MCF 10A (cell line): ENCODE data around the gene COPS3. TPM values are rescaled to one million over a fixed set of nuclear protein-coding genes. Genes with fewer than 3 reads are reported as not detected.
A peak's percentile ranks its signal among the peaks of the same experiment; 100 is the strongest.
"Not testable (repeated sequence)": the region's sequence is repeated elsewhere in the genome, so short reads cannot be mapped to it uniquely, and the experiment has no call there.

Experiments used
- BruUV-seq: library from RNA; stranded (reverse); fragments of 400-500 nt; replicated peaks from 2 replicates; lab custom pipeline; 2021; lab: Mats Ljungman, UMichigan
- CTCF ChIA-PET: fragments of 300-600 bp; sonication (Branson Sonifier 250); formaldehyde crosslinking; extraction: SDS; loops from one replicate; lab custom pipeline; 2021; ENCODE audit warnings: antibody characterized with exemption, inconsistent platforms; lab: Yijun Ruan, JAX
- POLR2A ChIA-PET: fragments of 300-600, 350-650 bp; sonication (Branson Sonifier 250); formaldehyde crosslinking; extraction: SDS; loops from one replicate; lab custom pipeline; 2020; ENCODE audit warnings: antibody characterized with exemption, inconsistent platforms; lab: Yijun Ruan, JAX
- DNase-seq: peaks from one replicate; pipeline ENCODE4 v3.0.0-alpha.2; 2018; ENCODE audit not compliant: unreplicated experiment
- H3K27ac Mint-ChIP-seq: one replicate; pipeline ENCODE4 v1.8.0; 2022; ENCODE audit warnings: mild to moderate bottlenecking, low read depth, mixed read lengths; ENCODE audit not compliant: unreplicated experiment
- H3K27me3 Mint-ChIP-seq: one replicate; pipeline ENCODE4 v1.8.0; 2022; ENCODE audit warnings: mixed read lengths; ENCODE audit not compliant: insufficient read depth, unreplicated experiment
- H3K36me3 Mint-ChIP-seq: one replicate; pipeline ENCODE4 v1.8.0; 2022; ENCODE audit warnings: mild to moderate bottlenecking, moderate library complexity, mixed read lengths; ENCODE audit not compliant: insufficient read depth, unreplicated experiment
- H3K4me1 Mint-ChIP-seq: one replicate; pipeline ENCODE4 v1.8.0; 2022; ENCODE audit warnings: mixed read lengths; ENCODE audit not compliant: insufficient read depth, unreplicated experiment
- H3K4me3 Mint-ChIP-seq: one replicate; pipeline ENCODE4 v1.8.0; 2022; ENCODE audit warnings: mild to moderate bottlenecking, moderate library complexity, mixed read lengths; ENCODE audit not compliant: unreplicated experiment
- H3K9me3 Mint-ChIP-seq: one replicate; pipeline ENCODE4 v1.8.0; 2022; ENCODE audit warnings: mixed read lengths; ENCODE audit not compliant: unreplicated experiment
- CTCF ChIP-seq: fragments of 200-600 bp; IDR thresholded peaks from one replicate; pipeline ENCODE4 v1.8.0; 2022; ENCODE audit warnings: antibody characterized with exemption, mild to moderate bottlenecking; ENCODE audit not compliant: unreplicated experiment
- intact Hi-C: fragments of 100-400 bp; cut with micrococcal nuclease; formaldehyde crosslinking; loops from 2 replicates; pipeline ENCODE4 v1.14.1; 2022
- total RNA-seq: library from RNA; stranded (reverse); gene quantifications from 2 replicates; pipeline ENCODE4 v1.2.3, GENCODE V29; 2022

The COPS3 gene
- total RNA-seq, 1 experiment from 2014 or later = 91.8 TPM

- intact Hi-C loops = no loop called here
- Mint-ChIP-seq H3K4me1 (peaks cover 7% of the 10 kb centered on the region), H3K27me3 (no peaks in the 10 kb centered on the region), H3K27ac (no peak overlapping the region), H3K9me3 (no peaks in the 10 kb centered on the region), H3K36me3 (no peaks in the 10 kb centered on the region), H3K4me3 (peak overlapping the region; percentile 80)
- POLR2A ChIA-PET = interaction anchor here (0.6 to 1.5 kb wide), 5 partner anchors 8 to 286 kb away, joined by 3 to 5 read pairs (median 3); no protein-coding TSS in a partner anchor
- BruUV-seq = no TSS peak
- DNase-seq = no peak
- no peak for TF ChIP-seq CTCF
- CTCF ChIA-PET = interaction anchor here (0.5 kb wide), 1 partner anchor 13 kb away, joined by 3 read pairs; no protein-coding TSS in a partner anchor
Measured at GRCh38 chr17:17304521-17304985, 23.5 kb upstream of the COPS3 start.

- POLR2A ChIA-PET = interaction anchor here (0.6 to 1.5 kb wide), 6 partner anchors 9 to 287 kb away, joined by 3 to 5 read pairs (median 3); no protein-coding TSS in a partner anchor
- CTCF ChIA-PET = interaction anchor here (0.5 to 0.7 kb wide), 2 partner anchors 13 to 378 kb away, joined by 3 read pairs; no protein-coding TSS in a partner anchor
- intact Hi-C loops = no loop called here
- no peaks in the 10 kb centered on the region for H3K9me3 Mint-ChIP-seq
- TF ChIP-seq CTCF = no peak
- H3K27ac Mint-ChIP-seq = no peak overlapping the region
- H3K4me3 Mint-ChIP-seq = peak overlapping the region; percentile 80
- H3K4me1 Mint-ChIP-seq = peaks cover 7% of the 10 kb centered on the region
- no peak for DNase-seq
- H3K36me3 Mint-ChIP-seq = no peaks in the 10 kb centered on the region
- TSS peak; percentile 63 for BruUV-seq
- H3K27me3 Mint-ChIP-seq = no peaks in the 10 kb centered on the region
Measured at GRCh38 chr17:17303847-17304490, 22.9 kb upstream of the COPS3 start.

- CTCF ChIA-PET = interaction anchor here (0.6 to 0.7 kb wide), 2 partner anchors 41 to 379 kb away, joined by 3 read pairs; no protein-coding TSS in a partner anchor
- Mint-ChIP-seq H3K4me1 (peaks cover 7% of the 10 kb centered on the region), H3K27me3 (no peaks in the 10 kb centered on the region), H3K27ac (no peak within 1 kb of the TSS), H3K36me3 (no peaks in the 10 kb centered on the region), H3K4me3 (peak within 1 kb of the TSS; percentile 80), H3K9me3 (no peaks in the 10 kb centered on the region)
- intact Hi-C loops = no loop called here
- POLR2A ChIA-PET = interaction anchor here (0.8 kb wide), 1 partner anchor 38 kb away, joined by 3 read pairs; no protein-coding TSS in a partner anchor
- peak; percentile 67 for DNase-seq
- no peak for TF ChIP-seq CTCF
- no TSS peak for BruUV-seq
Measured at GRCh38 chr17:17303010-17303846, 22.2 kb upstream of the COPS3 start, which contains the start of gene NT5M. NT5M (plus strand) TSS chr17:17303373; CDS start chr17:17303551, 178 bp downstream.

- H3K27ac Mint-ChIP-seq, H3K4me3 Mint-ChIP-seq, H3K36me3 Mint-ChIP-seq, DNase-seq, H3K27me3 Mint-ChIP-seq, H3K9me3 Mint-ChIP-seq, intact Hi-C loops, BruUV-seq: not testable (repeated sequence)
- H3K4me1 Mint-ChIP-seq = peaks cover 14% of the 10 kb centered on the region
- ChIA-PET POLR2A (interaction anchor here (1.6 kb wide), 1 partner anchor 21 kb away, joined by 4 read pairs; the partner anchor contains the start of gene COPS3), CTCF (interaction anchor here (0.7 kb wide), 1 partner anchor 57 kb away, joined by 3 read pairs; no protein-coding TSS in a partner anchor)
Measured at GRCh38 chr17:17301659-17302058, 20.6 kb upstream of the COPS3 start.
